SJSA1 (cell line): Measurements from ENCODE around the gene MFSD6. TPM values are rescaled to one million over a fixed set of nuclear protein-coding genes. Genes with fewer than 3 reads are reported as not detected.
A peak's percentile ranks its signal among the peaks of the same experiment; 100 is the strongest.

Experiments
- DNase-seq, 2 experiments: peaks; one replicate each; pipeline ENCODE4 v3.0.0-alpha.2; 2015 to 2020; ENCODE audit warnings: low spot score in 2 of 2, low read depth in 1 of 2
- H3K27ac ChIP-seq: fragments of 250-450 bp; sonication (Bioruptor Pico); 2 replicates; pipeline ENCODE4 v1.5.1; 2020; ENCODE audit warnings: mild to moderate bottlenecking, moderate library complexity
- H3K27me3 ChIP-seq: fragments of 250-450 bp; sonication (Bioruptor Pico); replicated peaks from 2 replicates; pipeline ENCODE4 v1.5.1; 2020; ENCODE audit warnings: mild to moderate bottlenecking, moderate library complexity
- H3K36me3 ChIP-seq: fragments of 250-450 bp; sonication (Bioruptor Pico); 2 replicates; pipeline ENCODE4 v1.5.1; 2020; ENCODE audit warnings: mild to moderate bottlenecking
- H3K4me1 ChIP-seq: fragments of 250-450 bp; sonication (Bioruptor Pico); replicated peaks from 2 replicates; pipeline ENCODE4 v1.6.1; 2021; ENCODE audit warnings: mild to moderate bottlenecking
- H3K4me3 ChIP-seq: fragments of 250-450 bp; sonication (Bioruptor Pico); 2 replicates; pipeline ENCODE4 v1.5.1; 2020; ENCODE audit warnings: mild to moderate bottlenecking
- H3K9me3 ChIP-seq: fragments of 250-450 bp; sonication (Bioruptor Pico); replicated peaks from 2 replicates; pipeline ENCODE4 v1.5.1; 2020; ENCODE audit warnings: mild to moderate bottlenecking
- total RNA-seq: library from RNA; depleted of rRNA; stranded (reverse); fragments of >200 nt; shearing (Covaris generic); gene quantifications from 2 replicates; pipeline ENCODE4 v1.2.3, GENCODE V29; 2014

The MFSD6 gene
- total RNA-seq, 1 experiment from 2014 or later, result 2.8 TPM

DNA sequence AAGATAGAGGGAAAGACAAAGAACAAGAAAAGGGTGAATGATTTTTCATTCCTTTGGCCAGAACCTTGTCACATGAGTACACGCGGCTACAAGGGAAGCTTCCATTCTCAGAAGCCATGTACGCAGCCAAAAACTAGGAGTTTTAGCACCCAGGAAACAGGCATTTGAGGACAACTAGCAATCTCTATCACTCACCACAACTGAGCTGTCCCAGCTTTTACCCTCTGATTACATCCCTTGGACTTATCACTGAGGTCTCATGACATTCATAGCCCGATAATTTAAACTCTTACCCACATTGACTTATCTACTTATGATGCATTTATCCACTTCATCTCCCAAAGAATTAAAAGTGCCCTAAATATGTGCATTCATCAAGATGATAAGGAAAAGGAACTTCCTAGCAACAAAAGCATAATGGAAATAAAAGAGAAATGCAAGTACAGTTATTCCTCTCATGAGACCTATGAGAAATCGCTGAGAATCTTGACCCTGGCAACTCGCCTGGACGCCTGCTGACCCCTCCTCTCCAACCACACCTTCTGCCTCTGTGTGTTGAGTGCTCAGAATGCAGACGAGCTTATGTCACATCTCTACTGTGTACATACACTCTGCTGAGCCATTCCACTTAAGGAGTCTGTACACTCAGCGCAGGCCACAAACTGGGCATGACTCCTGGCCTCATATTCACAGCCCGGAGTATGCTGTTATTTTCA lies 28.7 kb upstream of the MFSD6 start:
- no peak for DNase-seq

DNA sequence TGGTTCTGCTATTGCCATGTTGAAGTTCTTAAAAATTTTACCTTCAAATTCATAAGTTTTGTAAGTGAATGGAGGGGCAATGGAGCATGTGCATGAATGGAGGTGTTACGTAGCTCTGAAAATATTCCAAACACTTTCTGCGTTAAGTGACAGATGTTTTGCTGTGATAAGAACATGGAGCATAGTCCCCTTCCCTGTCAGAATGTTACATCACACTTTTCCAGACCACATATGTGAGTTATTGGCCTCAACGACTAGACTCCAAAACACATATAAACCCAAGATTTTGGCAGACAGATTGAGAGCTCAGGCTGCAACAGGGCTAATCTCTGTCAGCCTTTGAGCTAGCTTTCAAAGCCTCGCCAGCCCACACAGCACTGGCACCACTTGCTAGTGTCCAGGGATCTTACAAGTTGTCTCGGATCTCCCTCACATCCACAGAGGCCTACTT lies 27.2 kb upstream of the MFSD6 start:
- Histone ChIP-seq H3K36me3 (no peaks in the 10 kb centered on the region), H3K4me3 (no peak overlapping the region), H3K27ac (no peak overlapping the region), H3K9me3 (no peaks in the 10 kb centered on the region), H3K27me3 (no peaks in the 10 kb centered on the region), H3K4me1 (peaks cover 5% of the 10 kb centered on the region; the same call in 1 of the 2 replicates)
- no peak for DNase-seq

More for the DNA sequence above, 28.7 kb upstream of the MFSD6 start:
- H3K27ac ChIP-seq, result no peak overlapping the region
- no peaks in the 10 kb centered on the region for H3K27me3 ChIP-seq
- H3K36me3 ChIP-seq, result no peaks in the 10 kb centered on the region
- no peaks in the 10 kb centered on the region for H3K9me3 ChIP-seq
- H3K4me1 ChIP-seq, result peaks cover 5% of the 10 kb centered on the region
- no peak overlapping the region for H3K4me3 ChIP-seq

DNA sequence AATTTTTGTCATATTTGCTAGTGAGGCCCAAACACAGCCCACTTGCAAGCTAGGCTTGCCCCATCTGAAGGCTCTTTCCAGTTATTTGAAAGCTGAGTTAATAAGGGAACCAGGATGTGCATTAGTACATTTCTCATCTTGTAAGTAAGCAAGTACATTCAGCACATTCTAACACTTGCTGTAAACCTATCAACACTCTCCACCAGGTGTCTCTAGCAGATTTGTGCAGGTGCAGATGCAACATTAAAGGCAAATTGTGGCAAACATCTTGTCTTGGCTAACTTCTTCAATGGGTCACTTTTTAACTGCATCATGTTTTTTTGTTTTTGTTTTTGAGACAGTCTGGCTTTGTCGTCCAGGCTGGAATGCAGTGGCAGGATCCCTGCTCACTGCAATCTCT lies 25.3 kb upstream of the MFSD6 start:
- Histone ChIP-seq H3K27me3 (no peaks in the 10 kb centered on the region), H3K36me3 (no peaks in the 10 kb centered on the region), H3K4me1 (peaks cover 5% of the 10 kb centered on the region; the same call in 1 of the 2 replicates), H3K4me3 (no peak overlapping the region), H3K9me3 (no peaks in the 10 kb centered on the region), H3K27ac (no peak overlapping the region)
- no peak for DNase-seq

DNA sequence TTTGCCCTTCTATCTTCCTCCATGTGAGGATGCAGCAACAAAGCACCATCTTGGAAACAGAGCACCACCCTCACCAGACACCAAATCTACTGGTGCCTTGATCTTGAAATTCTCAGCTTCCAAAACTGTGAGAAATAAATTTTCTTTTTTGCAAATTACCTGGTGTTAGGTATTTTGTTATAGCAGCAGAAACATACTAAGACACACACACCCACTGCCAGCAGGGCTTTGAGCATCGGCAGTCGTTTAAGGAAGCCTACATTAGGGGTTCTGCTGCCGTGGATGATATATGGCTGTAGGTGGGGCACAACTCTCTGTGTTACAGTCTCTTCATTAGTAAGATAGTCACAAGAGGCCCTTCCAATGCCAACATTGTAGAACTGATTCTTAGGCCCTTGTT lies 20.7 kb upstream of the MFSD6 start:
- H3K9me3 ChIP-seq, result no peaks in the 10 kb centered on the region
- H3K27me3 ChIP-seq, result peaks cover 5% of the 10 kb centered on the region; the same call in 1 of the 2 replicates

DNA sequence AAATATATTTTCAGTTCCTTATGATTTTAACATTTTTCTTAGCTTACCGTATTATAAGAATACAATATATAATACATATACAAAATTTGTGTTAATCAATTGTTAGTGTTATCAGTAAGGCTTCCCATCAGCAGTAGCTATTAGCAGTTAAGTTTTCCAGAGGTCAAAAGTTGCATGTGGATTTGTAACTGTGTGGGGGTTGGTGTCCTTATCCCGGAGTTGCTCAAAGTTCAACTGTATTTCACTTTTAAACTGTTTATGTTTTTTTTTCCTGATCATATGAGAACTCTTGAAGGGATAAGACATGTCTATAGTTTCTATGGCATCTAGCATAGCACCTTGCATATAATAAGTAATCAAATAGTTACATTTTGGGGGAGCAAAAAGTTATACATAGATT lies 11.9 kb upstream of the MFSD6 start:
- DNase-seq, result no peak
- H3K36me3 ChIP-seq, result no peaks in the 10 kb centered on the region
- H3K4me1 ChIP-seq, result no peaks in the 10 kb centered on the region
- no peaks in the 10 kb centered on the region for H3K9me3 ChIP-seq
- H3K27me3 ChIP-seq, result peaks cover 9% of the 10 kb centered on the region
- H3K4me3 ChIP-seq, result no peak overlapping the region
- H3K27ac ChIP-seq, result no peak overlapping the region

More for the DNA sequence above, 20.7 kb upstream of the MFSD6 start:
- H3K4me1 ChIP-seq, result no peaks in the 10 kb centered on the region
- DNase-seq, result no peak
- H3K27ac ChIP-seq, result no peak overlapping the region
- H3K36me3 ChIP-seq, result no peaks in the 10 kb centered on the region
- no peak overlapping the region for H3K4me3 ChIP-seq

DNA sequence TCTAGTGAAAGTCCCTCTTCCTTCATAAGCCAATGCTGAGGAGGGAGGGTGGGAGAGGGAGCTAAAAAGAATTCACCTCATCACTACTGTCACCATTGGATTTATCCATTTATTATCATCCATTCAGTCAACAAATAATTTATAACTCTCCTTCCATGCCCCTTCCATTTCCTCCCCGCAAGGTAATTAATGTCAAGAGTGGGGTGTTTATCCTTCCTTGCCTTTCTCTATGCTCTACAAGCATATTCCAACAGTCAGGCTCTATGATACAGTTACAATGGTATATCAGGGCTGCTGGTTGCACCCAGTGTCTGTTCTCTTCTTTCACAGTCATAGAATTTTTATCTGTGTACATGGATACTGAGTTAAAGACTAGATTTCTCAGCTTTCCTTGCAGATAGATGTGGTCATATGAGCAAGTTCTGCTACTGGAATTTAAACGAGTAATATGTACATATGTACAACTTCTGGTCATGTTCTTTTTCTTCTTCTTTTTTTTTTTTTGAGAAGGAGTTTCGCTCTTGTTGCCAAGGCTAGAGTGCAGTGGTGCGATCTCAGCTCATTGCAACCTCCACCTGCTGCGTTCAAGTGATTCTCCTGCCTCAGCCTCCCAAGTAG lies 5.1 kb upstream of the MFSD6 start:
- Histone ChIP-seq H3K36me3 (no peaks in the 10 kb centered on the region), H3K27ac (no peak overlapping the region), H3K9me3 (0 out of 2 replicates have a peak, but pooled peaks cover 3% of the 10 kb centered on the region), H3K4me3 (no peak overlapping the region), H3K27me3 (0 out of 2 replicates have a peak, but pooled peaks cover 3% of the 10 kb centered on the region), H3K4me1 (peaks cover 5% of the 10 kb centered on the region)
- no peak for DNase-seq

DNA sequence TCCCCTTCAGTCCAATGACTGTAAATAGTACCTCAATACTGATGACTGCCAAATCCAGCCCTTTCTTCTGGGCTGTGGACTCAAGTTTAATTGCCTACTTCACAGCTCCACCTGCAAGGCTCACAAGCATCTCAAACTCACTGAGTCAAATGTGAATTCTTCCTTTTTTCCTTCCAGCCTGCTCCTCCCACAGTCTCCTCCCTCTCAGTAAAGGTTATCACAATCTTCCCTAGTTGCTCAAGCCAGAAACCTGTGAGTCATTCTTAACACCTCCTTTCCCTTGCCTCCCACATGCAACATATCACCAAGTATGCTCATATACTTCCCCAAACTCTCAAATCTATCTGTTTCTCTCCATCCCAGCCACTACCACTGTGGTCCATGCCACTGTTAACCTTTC lies 3.7 kb upstream of the MFSD6 start:
- Histone ChIP-seq H3K27ac (no peak overlapping the region), H3K36me3 (no peaks in the 10 kb centered on the region), H3K4me3 (no peak overlapping the region), H3K9me3 (0 out of 2 replicates have a peak, but pooled peaks cover 4% of the 10 kb centered on the region), H3K27me3 (peaks cover 14% of the 10 kb centered on the region), H3K4me1 (peaks cover 15% of the 10 kb centered on the region)
- no peak for DNase-seq

DNA sequence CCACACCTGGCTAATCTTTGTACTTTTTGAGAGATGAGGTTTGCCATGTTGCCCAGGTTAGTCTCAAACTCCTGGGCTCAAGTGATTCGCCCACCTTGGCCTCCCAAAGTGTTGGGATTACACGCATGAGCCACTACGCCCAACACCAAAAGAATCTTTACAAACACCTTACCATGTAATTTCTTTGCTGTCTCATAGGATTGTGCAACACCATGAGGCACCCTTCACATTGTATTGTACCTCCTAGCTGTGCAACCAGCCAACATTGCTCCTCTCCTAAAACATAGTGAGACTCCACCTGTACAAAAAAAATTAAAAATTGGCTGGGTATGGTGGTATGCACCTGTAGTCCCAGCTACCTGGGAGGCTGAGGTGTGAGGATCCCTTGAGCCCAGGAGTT lies 3.1 kb upstream of the MFSD6 start:
- H3K4me1 ChIP-seq, result peaks cover 15% of the 10 kb centered on the region
- H3K36me3 ChIP-seq, result no peaks in the 10 kb centered on the region
- H3K9me3 ChIP-seq, result 0 out of 2 replicates have a peak, but pooled peaks cover 4% of the 10 kb centered on the region
- H3K4me3 ChIP-seq, result no peak overlapping the region
- peaks cover 18% of the 10 kb centered on the region for H3K27me3 ChIP-seq
- DNase-seq, result no peak
- H3K27ac ChIP-seq, result no peak overlapping the region

DNA sequence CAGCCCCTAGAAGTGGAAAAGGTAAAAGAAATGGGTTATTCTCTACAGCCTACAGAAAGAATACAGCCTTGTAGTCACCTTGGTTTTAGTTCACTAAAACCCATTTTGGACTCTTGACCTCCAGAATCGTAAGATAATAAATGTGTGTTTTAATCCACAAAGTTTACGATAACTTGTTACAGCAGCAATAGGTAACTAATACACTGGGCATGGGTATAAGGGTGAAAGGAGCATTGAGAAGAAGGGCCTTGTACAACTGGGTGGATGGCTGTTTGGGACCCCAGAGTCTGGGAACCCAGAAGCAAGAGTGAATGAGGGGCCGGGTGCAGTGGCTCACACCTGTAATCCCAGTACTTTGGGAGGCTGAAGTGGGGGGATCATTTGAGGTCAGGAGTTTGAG lies 2.2 kb upstream of the MFSD6 start:
- 0 out of 2 replicates have a peak, but pooled peaks cover 4% of the 10 kb centered on the region for H3K9me3 ChIP-seq
- no peak overlapping the region for H3K27ac ChIP-seq
- H3K4me3 ChIP-seq, result no peak overlapping the region
- H3K27me3 ChIP-seq, result peaks cover 18% of the 10 kb centered on the region
- H3K36me3 ChIP-seq, result no peaks in the 10 kb centered on the region
- peaks cover 15% of the 10 kb centered on the region for H3K4me1 ChIP-seq
- DNase-seq, result no peak

DNA sequence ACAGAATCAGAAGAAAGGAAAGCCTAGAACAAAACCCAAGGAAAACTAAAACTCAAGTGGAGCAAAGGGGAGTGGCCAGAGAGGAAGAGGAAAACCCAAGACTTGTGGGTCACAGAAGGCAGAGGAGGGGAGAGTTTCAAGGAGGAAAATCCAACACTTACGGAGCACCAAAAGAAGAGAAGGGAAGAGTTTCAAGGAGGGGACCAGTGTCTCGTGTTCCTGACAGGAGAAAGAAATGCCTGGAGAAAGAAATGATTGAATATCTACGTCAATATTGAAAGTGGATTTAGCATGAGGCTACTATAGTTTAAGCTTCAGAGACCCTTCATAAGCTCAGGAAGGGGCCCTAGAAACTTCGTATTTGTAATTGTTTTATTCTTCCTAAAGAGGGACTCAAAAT lies 1.4 kb upstream of the MFSD6 start:
- peaks cover 15% of the 10 kb centered on the region for H3K4me1 ChIP-seq
- no peak overlapping the region for H3K4me3 ChIP-seq
- H3K27me3 ChIP-seq, result peaks cover 18% of the 10 kb centered on the region
- no peak overlapping the region for H3K27ac ChIP-seq
- 0 out of 2 replicates have a peak, but pooled peaks cover 4% of the 10 kb centered on the region for H3K9me3 ChIP-seq
- H3K36me3 ChIP-seq, result no peaks in the 10 kb centered on the region
- DNase-seq, result no peak

DNA sequence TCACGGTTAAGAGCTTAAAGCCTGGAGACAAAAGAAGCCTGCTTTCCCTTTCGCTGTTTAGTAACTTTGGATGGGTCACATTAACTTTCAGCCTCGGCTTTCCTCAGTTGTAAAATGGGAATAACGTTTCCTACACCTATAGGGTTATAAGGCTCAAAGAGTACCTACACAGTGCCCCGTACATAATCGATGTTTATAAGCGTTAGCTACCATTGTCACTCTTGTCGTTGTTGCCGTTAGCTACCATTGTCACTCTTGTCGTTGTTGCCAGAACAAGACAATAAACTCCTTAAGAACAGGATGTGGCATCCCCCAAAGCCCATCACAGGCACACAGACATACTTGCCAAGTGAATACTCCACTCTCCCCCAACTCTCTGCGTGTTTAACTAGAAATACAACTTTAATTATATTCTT lies 901 bp upstream of the MFSD6 start:
- 0 out of 2 replicates have a peak, but pooled peaks cover 4% of the 10 kb centered on the region for H3K9me3 ChIP-seq
- no peak overlapping the region for H3K27ac ChIP-seq
- no peak overlapping the region for H3K4me3 ChIP-seq
- peaks cover 15% of the 10 kb centered on the region for H3K4me1 ChIP-seq
- peaks cover 18% of the 10 kb centered on the region for H3K27me3 ChIP-seq
- no peak for DNase-seq
- no peaks in the 10 kb centered on the region for H3K36me3 ChIP-seq

DNA sequence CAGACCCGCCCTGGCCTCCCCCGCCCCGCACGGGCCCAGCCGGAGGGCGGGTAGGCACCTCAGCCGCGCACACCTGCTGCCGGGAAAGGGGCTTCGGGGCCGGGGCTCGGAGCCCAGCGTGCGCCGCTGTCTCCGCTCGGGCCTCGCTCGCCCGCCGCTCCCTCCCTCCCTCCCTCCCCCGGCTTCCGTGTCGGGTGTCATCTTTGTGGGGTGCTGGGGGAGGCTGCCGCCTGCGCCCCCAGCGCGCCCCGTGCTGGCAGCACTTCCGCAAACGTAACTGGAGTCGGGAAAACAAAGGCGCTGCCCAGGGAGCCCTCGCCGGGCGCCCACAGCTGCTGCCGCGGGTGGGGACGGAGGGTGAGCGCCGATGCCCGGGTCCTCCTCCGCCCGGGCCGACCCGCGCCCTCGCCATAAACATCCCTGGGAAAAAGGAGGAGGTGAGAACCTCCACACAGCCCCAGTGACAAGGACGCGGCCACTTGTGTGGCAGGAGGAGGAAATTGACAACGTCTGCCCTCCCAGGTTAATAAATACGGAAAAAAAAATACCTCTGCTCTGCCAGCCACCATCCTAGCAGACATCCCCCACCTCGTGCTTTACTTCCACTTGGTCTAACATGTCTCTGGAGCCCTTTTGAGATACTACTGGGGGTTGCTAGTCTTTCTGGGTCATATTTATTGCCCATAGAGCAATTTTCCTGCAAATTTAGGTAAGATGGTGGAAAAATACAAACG lies 550 bp downstream of the MFSD6 start:
- H3K4me1 ChIP-seq, result peaks cover 15% of the 10 kb centered on the region
- peaks cover 18% of the 10 kb centered on the region for H3K27me3 ChIP-seq
- H3K4me3 ChIP-seq, result peak overlapping the region; percentile 56
- H3K36me3 ChIP-seq, result no peaks in the 10 kb centered on the region
- DNase-seq, result peak in 1 of 2 experiments; percentile 20
- no peak overlapping the region for H3K27ac ChIP-seq
- 0 out of 2 replicates have a peak, but pooled peaks cover 4% of the 10 kb centered on the region for H3K9me3 ChIP-seq

DNA sequence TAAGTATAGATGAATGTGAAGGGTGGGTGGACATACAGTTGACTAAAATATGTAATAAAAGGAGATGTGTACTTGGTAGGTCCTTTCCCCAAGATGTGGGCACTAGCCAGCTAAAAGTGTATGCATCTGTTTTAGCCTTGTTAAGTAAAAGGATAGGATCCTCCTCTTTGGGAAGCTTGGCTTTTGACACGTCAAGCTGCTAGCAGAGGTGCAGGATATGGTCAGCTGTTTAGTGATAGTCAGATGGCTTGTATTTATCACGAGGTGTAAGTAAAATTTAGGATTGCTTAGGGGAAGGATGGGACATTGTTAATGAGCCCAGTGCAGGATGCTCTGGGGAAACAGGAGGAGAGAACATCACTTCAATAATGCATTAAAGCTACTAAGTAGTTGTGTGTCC lies 1.5 kb downstream of the MFSD6 start:
- Histone ChIP-seq H3K27ac (no peak overlapping the region), H3K4me3 (no peak overlapping the region), H3K36me3 (no peaks in the 10 kb centered on the region), H3K4me1 (peaks cover 15% of the 10 kb centered on the region), H3K9me3 (0 out of 2 replicates have a peak, but pooled peaks cover 4% of the 10 kb centered on the region), H3K27me3 (peaks cover 18% of the 10 kb centered on the region)
- DNase-seq, result no peak
